ENCODE results near the gene EPHA2. TPM values are rescaled to one million over a fixed set of nuclear protein-coding genes. Genes with fewer than 3 reads are reported as not detected.
"Not testable (repeated sequence)": the region's sequence is repeated elsewhere in the genome, so short reads cannot be mapped to it uniquely, and the experiment has no call there.

EPHA2 gene
- under 1 TPM; 0.07 to 0.16 TPM for total RNA-seq

- DNase-seq (ENCODE audit: low spot score in 2 of 2) (no peak), ATAC-seq (peak in 1 of 2 donors; percentile 7)
- Mint-ChIP-seq H3K27ac (no peak within 1 kb of the TSS), H3K9me3 (no peaks in the 10 kb centered on the region), H3K36me3 (no peaks in the 10 kb centered on the region)
Observed at GRCh38 chr1:16155537-16156410, at the start of gene EPHA2. TSS of gene EPHA2 (minus strand) at chr1:16156069. CDS start at chr1:16155932, 137 bp downstream.

- no peaks in the 10 kb centered on the region for H3K36me3 Mint-ChIP-seq
- H3K9me3 Mint-ChIP-seq = no peaks in the 10 kb centered on the region
- ATAC-seq = no peak
- H3K27ac Mint-ChIP-seq = peak overlapping the region in 1 of 2 donors; percentile 89
- no peak for DNase-seq (ENCODE audit: low spot score in 2 of 2)
Observed at GRCh38 chr1:16205334-16205671, 49.4 kb upstream of the EPHA2 start.

GRCh38 chr1:16204634-16205333 is 48.9 kb upstream of the EPHA2 start:
- Mint-ChIP-seq H3K27ac (peak overlapping the region in 1 of 2 donors; percentile 89), H3K36me3 (no peaks in the 10 kb centered on the region), H3K9me3 (no peaks in the 10 kb centered on the region)
- DNase-seq (ENCODE audit: low spot score in 2 of 2) = peak in 1 of 2 donors; percentile 33
- no peak for ATAC-seq

GRCh38 chr1:16204216-16204615 is 48.3 kb upstream of the EPHA2 start:
- H3K9me3 Mint-ChIP-seq = no peaks in the 10 kb centered on the region

GRCh38 chr1:16203550-16203949 is 47.7 kb upstream of the EPHA2 start:
- no peak for DNase-seq (ENCODE audit: low spot score in 2 of 2)
- ATAC-seq = no peak
- H3K9me3 Mint-ChIP-seq = no peaks in the 10 kb centered on the region
- H3K36me3 Mint-ChIP-seq = no peaks in the 10 kb centered on the region
- peak overlapping the region; percentile 10 to 11 for H3K27ac Mint-ChIP-seq

More at GRCh38 chr1:16204216-16204615, 48.3 kb upstream of the EPHA2 start:
- peak overlapping the region in 1 of 2 donors; percentile 89 for H3K27ac Mint-ChIP-seq
- H3K36me3 Mint-ChIP-seq = no peaks in the 10 kb centered on the region
- DNase-seq (ENCODE audit: low spot score in 2 of 2) (no peak), ATAC-seq (no peak)

GRCh38 chr1:16202281-16203210 is 46.7 kb upstream of the EPHA2 start:
- Mint-ChIP-seq H3K36me3 (no peaks in the 10 kb centered on the region), H3K27ac (peak overlapping the region; percentile 11 to 50), H3K9me3 (no peaks in the 10 kb centered on the region)
- ATAC-seq (no peak), DNase-seq (ENCODE audit: low spot score in 2 of 2) (no peak)

- peak overlapping the region in 1 of 2 donors; percentile 40 for H3K27ac Mint-ChIP-seq
- no peaks in the 10 kb centered on the region for H3K36me3 Mint-ChIP-seq
- no peak for ATAC-seq
- H3K9me3 Mint-ChIP-seq = no peaks in the 10 kb centered on the region
- no peak for DNase-seq (ENCODE audit: low spot score in 2 of 2)
Observed at GRCh38 chr1:16199700-16200099, 43.8 kb upstream of the EPHA2 start.

GRCh38 chr1:16199157-16199501 is 43.3 kb upstream of the EPHA2 start:
- Mint-ChIP-seq H3K27ac (peak overlapping the region; percentile 2 to 40), H3K36me3 (no peaks in the 10 kb centered on the region), H3K9me3 (no peaks in the 10 kb centered on the region)
- no peak for ATAC-seq
- DNase-seq (ENCODE audit: low spot score in 2 of 2) = no peak

GRCh38 chr1:16198444-16199156 is 42.7 kb upstream of the EPHA2 start:
- no peaks in the 10 kb centered on the region for H3K36me3 Mint-ChIP-seq
- peak overlapping the region; percentile 7 to 81 for H3K27ac Mint-ChIP-seq
- DNase-seq (ENCODE audit: low spot score in 2 of 2) (no peak), ATAC-seq (no peak)
- H3K9me3 Mint-ChIP-seq = no peaks in the 10 kb centered on the region

- H3K9me3 Mint-ChIP-seq = no peaks in the 10 kb centered on the region
- ATAC-seq = no peak
- H3K27ac Mint-ChIP-seq = peak overlapping the region in 1 of 2 donors; percentile 56
- no peak for DNase-seq (ENCODE audit: low spot score in 2 of 2)
- no peaks in the 10 kb centered on the region for H3K36me3 Mint-ChIP-seq
Observed at GRCh38 chr1:16196874-16197273, 41.0 kb upstream of the EPHA2 start.

- H3K27ac Mint-ChIP-seq; H3K36me3 Mint-ChIP-seq; H3K9me3 Mint-ChIP-seq; ATAC-seq; DNase-seq (ENCODE audit: low spot score in 2 of 2): not testable (repeated sequence)
Observed at GRCh38 chr1:16196139-16196538, 40.3 kb upstream of the EPHA2 start.

- ATAC-seq (no peak), DNase-seq (ENCODE audit: low spot score in 2 of 2) (no peak)
- H3K27ac Mint-ChIP-seq = no peak overlapping the region
- H3K36me3 Mint-ChIP-seq = no peaks in the 10 kb centered on the region
- H3K9me3 Mint-ChIP-seq = no peaks in the 10 kb centered on the region
Observed at GRCh38 chr1:16195518-16195905, 39.6 kb upstream of the EPHA2 start.

GRCh38 chr1:16191916-16192546 is 36.2 kb upstream of the EPHA2 start:
- no peak overlapping the region for H3K27ac Mint-ChIP-seq
- ATAC-seq (no peak), DNase-seq (ENCODE audit: low spot score in 2 of 2) (no peak)
- no peaks in the 10 kb centered on the region for H3K9me3 Mint-ChIP-seq
- H3K36me3 Mint-ChIP-seq = no peaks in the 10 kb centered on the region

GRCh38 chr1:16191309-16191708 is 35.4 kb upstream of the EPHA2 start:
- Mint-ChIP-seq H3K27ac (no peak overlapping the region), H3K36me3 (no peaks in the 10 kb centered on the region), H3K9me3 (no peaks in the 10 kb centered on the region)
- no peak for DNase-seq (ENCODE audit: low spot score in 2 of 2)
- ATAC-seq = no peak

GRCh38 chr1:16189921-16190621 is 34.2 kb upstream of the EPHA2 start:
- Mint-ChIP-seq H3K27ac (no peak overlapping the region), H3K36me3 (no peaks in the 10 kb centered on the region), H3K9me3 (no peaks in the 10 kb centered on the region)
- ATAC-seq (no peak), DNase-seq (ENCODE audit: low spot score in 2 of 2) (no peak)

Measured in activated naive CD4-positive, alpha-beta T cell treated with anti-CD3 and anti-CD28 coated beads, Interleukin-2, amount 50 U/mL, for 72 hours (primary cell).